Natural killer cell (primary cell): ENCODE data around the gene GPR171. TPM values are rescaled to one million over a fixed set of nuclear protein-coding genes. Genes with fewer than 3 reads are reported as not detected.

ENCODE experiments used
- ATAC-seq, 3 donors: fragments of 150-1000 bp in 2 of 3; fragments of 200-7000 bp in 1 of 3; cut with Tn5 transposase; 1 replicate in 1 of 3; 2 replicates in 2 of 3; pipeline ENCODE4 v1.10.0; 2021; ENCODE audit warnings: mild to moderate bottlenecking in 2 of 3, moderate library complexity in 2 of 3
- DNase-seq, 2 donors: peaks; one replicate each; pipeline versions ENCODE4 v3.0.0 to v3.0.0-alpha.2; 2013 to 2021; ENCODE audit warnings: mixed read lengths in 1 of 2
- H3K27ac ChIP-seq: one replicate; pipeline ENCODE4 v1.5.1; 2013; ENCODE audit warnings: mild to moderate bottlenecking, low read length
- H3K27me3 ChIP-seq: one replicate; pipeline ENCODE4 v1.6.1; 2013; ENCODE audit warnings: low read length; ENCODE audit not compliant: control insufficient read depth, insufficient read depth
- H3K36me3 ChIP-seq: one replicate; pipeline ENCODE4 v1.6.1; 2013; ENCODE audit warnings: low read length; ENCODE audit not compliant: control insufficient read depth, insufficient read depth
- H3K4me1 ChIP-seq: one replicate; pipeline ENCODE4 v1.6.1; 2013; ENCODE audit warnings: low read length; ENCODE audit not compliant: control insufficient read depth, insufficient read depth
- H3K4me3 ChIP-seq: one replicate; pipeline ENCODE4 v1.5.1; 2013; ENCODE audit warnings: low read length
- H3K9me3 ChIP-seq: one replicate; pipeline ENCODE4 v1.6.1; 2013; ENCODE audit warnings: low read length; ENCODE audit not compliant: control insufficient read depth, insufficient read depth
- H3K27ac Mint-ChIP-seq, 2 donors: one replicate each; pipeline ENCODE4 v1.8.0; 2022; ENCODE audit warnings: mild to moderate bottlenecking in 2 of 2, mixed read lengths in 2 of 2, moderate library complexity in 1 of 2
- H3K27me3 Mint-ChIP-seq, 2 donors: one replicate each; pipeline ENCODE4 v1.8.0; 2022; ENCODE audit warnings: low read depth in 2 of 2, mixed read lengths in 2 of 2
- H3K36me3 Mint-ChIP-seq: one replicate; pipeline ENCODE4 v1.8.0; 2022; ENCODE audit warnings: mixed read lengths
- H3K4me1 Mint-ChIP-seq, 2 donors: one replicate each; pipeline ENCODE4 v1.8.0; 2022; ENCODE audit warnings: mixed read lengths in 2 of 2
- H3K4me3 Mint-ChIP-seq: one replicate; pipeline ENCODE4 v1.8.0; 2022; ENCODE audit warnings: mild to moderate bottlenecking, moderate library complexity, mixed read lengths
- H3K9me3 Mint-ChIP-seq, 2 donors: one replicate each; pipeline ENCODE4 v1.8.0; 2022; ENCODE audit warnings: mixed read lengths in 2 of 2
- WGBS: methylation state at CpG from one replicate; pipeline ENCODE4 v1.1.7; 2013; ENCODE audit warnings: missing lambda C conversion rate; ENCODE audit not compliant: insufficient coverage; 5-methylcytosine and 5-hydroxymethylcytosine counted together
- intact Hi-C: fragments of 100-400 bp; cut with micrococcal nuclease; formaldehyde crosslinking; loops from one replicate; pipeline ENCODE4 v1.14.2; 2022
- total RNA-seq, 4 donors: library from RNA; stranded (reverse); fragments of 120-200 nt in 1 of 4; gene quantifications; one replicate each; pipeline versions ENCODE4 v1.2.3 to v1.2.4, GENCODE V29; 2013 to 2022
- TF ChIP-seq, protein P1 (sequence below): fragments of 200-600 bp; IDR thresholded peaks from one replicate; pipeline ENCODE4 v1.8.0; 2022; ENCODE audit warnings: antibody characterized with exemption

Gene GPR171
- total RNA-seq, 3 donors from 2014 or later (not counting 1 experiment from before 2014, with no cell fraction given), result 3.4 to 9.0 (median 8.2) TPM

DNA sequence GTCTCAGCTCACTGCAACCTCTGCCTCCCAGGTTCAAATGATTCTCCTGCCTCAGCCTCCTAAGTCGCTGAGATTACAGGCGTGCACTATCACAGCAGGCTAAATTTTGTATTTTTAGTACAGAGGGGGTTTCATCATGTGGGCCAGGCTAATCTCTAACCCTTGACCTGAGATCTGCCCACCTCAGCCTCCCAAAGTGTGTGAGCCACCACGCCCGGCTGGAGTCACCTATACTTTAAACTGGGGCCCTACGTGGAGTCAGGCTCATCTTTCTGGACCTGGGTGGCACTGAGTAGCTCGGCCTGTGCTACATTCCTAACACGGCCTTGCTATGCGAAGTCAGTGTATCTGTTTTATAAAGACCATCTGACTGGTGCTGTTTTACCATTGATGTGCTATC is 5.8 kb downstream of the GPR171 start:
- no peak overlapping the region for H3K27ac Mint-ChIP-seq
- Histone ChIP-seq H3K27ac (no peak overlapping the region), H3K36me3 (peaks cover 3% of the 10 kb centered on the region), H3K4me1 (peaks cover 6% of the 10 kb centered on the region), H3K9me3 (no peaks in the 10 kb centered on the region), H3K4me3 (no peak overlapping the region), H3K27me3 (no peaks in the 10 kb centered on the region)
- H3K4me3 Mint-ChIP-seq, result no peak overlapping the region
- peaks cover 26 to 30% of the 10 kb centered on the region in 2 donors for H3K4me1 Mint-ChIP-seq
- DNase-seq (no peak), ATAC-seq (no peak)
- no peaks in the 10 kb centered on the region for H3K9me3 Mint-ChIP-seq
- no peaks in the 10 kb centered on the region for H3K36me3 Mint-ChIP-seq
- TF ChIP-seq, protein P1, sequence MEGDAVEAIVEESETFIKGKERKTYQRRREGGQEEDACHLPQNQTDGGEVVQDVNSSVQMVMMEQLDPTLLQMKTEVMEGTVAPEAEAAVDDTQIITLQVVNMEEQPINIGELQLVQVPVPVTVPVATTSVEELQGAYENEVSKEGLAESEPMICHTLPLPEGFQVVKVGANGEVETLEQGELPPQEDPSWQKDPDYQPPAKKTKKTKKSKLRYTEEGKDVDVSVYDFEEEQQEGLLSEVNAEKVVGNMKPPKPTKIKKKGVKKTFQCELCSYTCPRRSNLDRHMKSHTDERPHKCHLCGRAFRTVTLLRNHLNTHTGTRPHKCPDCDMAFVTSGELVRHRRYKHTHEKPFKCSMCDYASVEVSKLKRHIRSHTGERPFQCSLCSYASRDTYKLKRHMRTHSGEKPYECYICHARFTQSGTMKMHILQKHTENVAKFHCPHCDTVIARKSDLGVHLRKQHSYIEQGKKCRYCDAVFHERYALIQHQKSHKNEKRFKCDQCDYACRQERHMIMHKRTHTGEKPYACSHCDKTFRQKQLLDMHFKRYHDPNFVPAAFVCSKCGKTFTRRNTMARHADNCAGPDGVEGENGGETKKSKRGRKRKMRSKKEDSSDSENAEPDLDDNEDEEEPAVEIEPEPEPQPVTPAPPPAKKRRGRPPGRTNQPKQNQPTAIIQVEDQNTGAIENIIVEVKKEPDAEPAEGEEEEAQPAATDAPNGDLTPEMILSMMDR, result no peak
- intact Hi-C loops, result no loop called here
- H3K27me3 Mint-ChIP-seq, result no peaks in the 10 kb centered on the region
- WGBS, result 87% methylated on average over 8 of the region's 8 CpGs

DNA sequence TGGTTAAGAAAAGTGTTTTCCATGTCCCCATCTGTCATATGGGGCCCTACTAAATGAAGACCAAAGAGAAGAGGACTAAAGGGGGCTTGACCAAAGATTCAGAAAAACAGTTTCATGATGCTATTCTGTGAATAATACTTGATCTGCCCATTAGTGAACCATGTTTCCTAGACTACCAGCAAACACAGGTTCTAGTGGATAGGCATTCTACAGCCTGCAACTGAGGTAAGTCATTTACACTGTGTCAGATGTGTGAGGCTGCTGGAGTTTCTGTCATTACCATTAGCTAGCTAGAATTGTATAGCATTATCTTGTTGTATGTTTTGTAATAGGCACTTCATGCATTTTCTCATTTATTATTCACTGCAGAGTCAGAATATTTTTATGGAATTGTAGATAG is 6.6 kb downstream of the GPR171 start:
- H3K4me3 ChIP-seq, result no peak overlapping the region
- peaks cover 3% of the 10 kb centered on the region for H3K36me3 ChIP-seq
- H3K4me1 ChIP-seq, result peaks cover 5% of the 10 kb centered on the region
- Mint-ChIP-seq H3K4me1 (peaks cover 25 to 27% of the 10 kb centered on the region in 2 donors), H3K27ac (no peak overlapping the region), H3K9me3 (no peaks in the 10 kb centered on the region), H3K4me3 (no peak overlapping the region), H3K27me3 (no peaks in the 10 kb centered on the region), H3K36me3 (no peaks in the 10 kb centered on the region)
- no peak for DNase-seq
- H3K9me3 ChIP-seq, result no peaks in the 10 kb centered on the region
- ATAC-seq, result no peak
- H3K27ac ChIP-seq, result no peak overlapping the region
- intact Hi-C loops, result no loop called here
- no peaks in the 10 kb centered on the region for H3K27me3 ChIP-seq
- TF ChIP-seq, protein P1, result no peak

DNA sequence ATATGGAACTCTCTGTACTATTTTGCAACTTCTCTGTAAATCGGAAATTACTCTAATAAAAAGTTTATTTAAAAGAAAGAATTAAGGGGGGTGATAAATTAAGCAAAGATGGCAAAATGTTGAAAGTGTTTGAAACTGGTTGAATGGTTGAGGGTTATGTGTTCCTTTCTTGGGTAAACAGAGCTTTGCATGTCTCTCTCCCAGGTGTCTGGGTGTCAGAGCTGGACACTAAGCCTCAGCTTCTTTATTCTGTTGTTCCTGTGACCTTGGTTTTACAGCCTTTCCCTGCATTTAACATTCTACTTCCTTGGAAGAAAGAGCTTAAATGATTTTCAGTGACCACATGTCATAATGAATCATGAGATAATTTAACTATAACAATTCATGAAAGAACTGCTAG is 7.2 kb downstream of the GPR171 start:
- H3K9me3 ChIP-seq, result no peaks in the 10 kb centered on the region
- H3K36me3 Mint-ChIP-seq, result no peaks in the 10 kb centered on the region
- TF ChIP-seq, protein P1, result no peak
- DNase-seq (no peak), ATAC-seq (no peak)
- H3K27ac ChIP-seq, result no peak overlapping the region
- no peak overlapping the region for H3K27ac Mint-ChIP-seq
- H3K4me3 ChIP-seq, result no peak overlapping the region
- no peaks in the 10 kb centered on the region for H3K27me3 Mint-ChIP-seq
- peaks cover 3% of the 10 kb centered on the region for H3K4me1 ChIP-seq
- no CpG with 5 or more reads among the region's 1 CpG for WGBS
- no peak overlapping the region for H3K4me3 Mint-ChIP-seq
- peaks cover 19 to 21% of the 10 kb centered on the region in 2 donors for H3K4me1 Mint-ChIP-seq
- H3K36me3 ChIP-seq, result peaks cover 3% of the 10 kb centered on the region
- H3K27me3 ChIP-seq, result no peaks in the 10 kb centered on the region
- H3K9me3 Mint-ChIP-seq, result no peaks in the 10 kb centered on the region
- intact Hi-C loops, result no loop called here

DNA sequence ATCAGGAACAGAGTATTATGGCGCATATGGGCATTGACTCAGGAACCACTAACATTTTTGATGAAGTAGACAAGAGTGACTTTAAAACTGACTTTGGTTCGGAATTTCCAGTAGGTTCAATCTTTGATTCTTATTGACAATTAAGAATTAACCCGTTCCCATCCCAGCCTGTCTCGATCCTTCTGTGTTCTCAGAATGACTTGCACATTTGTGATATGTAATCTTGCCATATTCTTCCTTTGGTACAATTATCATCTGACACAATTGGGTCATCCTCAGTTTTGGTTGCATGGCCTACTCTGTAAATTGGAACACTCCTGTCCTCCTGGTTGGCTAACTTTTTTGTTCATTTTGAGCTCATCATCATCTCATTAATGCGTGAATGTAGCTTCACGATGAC is 10.5 kb downstream of the GPR171 start:
- H3K27me3 ChIP-seq, result no peaks in the 10 kb centered on the region
- H3K36me3 Mint-ChIP-seq, result no peaks in the 10 kb centered on the region
- 88% methylated on average over 4 of the region's 6 CpGs for WGBS
- intact Hi-C loops, result no loop called here
- no peaks in the 10 kb centered on the region for H3K27me3 Mint-ChIP-seq
- no peaks in the 10 kb centered on the region for H3K9me3 ChIP-seq
- ATAC-seq (no peak), DNase-seq (no peak)
- H3K4me3 Mint-ChIP-seq, result no peak overlapping the region
- no peaks in the 10 kb centered on the region for H3K4me1 Mint-ChIP-seq
- no peaks in the 10 kb centered on the region for H3K9me3 Mint-ChIP-seq
- H3K27ac Mint-ChIP-seq, result no peak overlapping the region
- no peak overlapping the region for H3K27ac ChIP-seq
- H3K4me3 ChIP-seq, result no peak overlapping the region
- TF ChIP-seq, protein P1, result no peak
- no peaks in the 10 kb centered on the region for H3K36me3 ChIP-seq
- no peaks in the 10 kb centered on the region for H3K4me1 ChIP-seq
